ENCODE measurements around the gene PLEKHA4. TPM values are rescaled to one million over a fixed set of nuclear protein-coding genes. Genes with fewer than 3 reads are reported as not detected.

PLEKHA4 gene
- polyA plus RNA-seq, 1 donor (not counting 4 experiments of a cell fraction or from before 2014, with no cell fraction given) = 1.8 TPM

- FAIRE-seq = no peak
- Histone ChIP-seq H3K36me3 (ENCODE audit: control insufficient read depth in 2 of 2, extremely low read depth in 1 of 2, insufficient read depth in 2 of 2, low read length in 2 of 2) (no peaks in the 10 kb centered on the region), H3K4me1 (ENCODE audit: control insufficient read depth, extremely low read depth, insufficient read depth, low read length) (no peaks in the 10 kb centered on the region), H3K9me1 (ENCODE audit: control insufficient read depth, extremely low read depth, insufficient read depth, low read length) (no peaks in the 10 kb centered on the region), H4K20me1 (ENCODE audit: control insufficient read depth, extremely low read depth, insufficient read depth, low read length) (no peaks in the 10 kb centered on the region), H3K9ac (ENCODE audit: control insufficient read depth, extremely low read depth, insufficient read depth, low read length) (no peak overlapping the region), H3K4me3 (ENCODE audit: control insufficient read depth in 2 of 3, extremely low read depth in 1 of 3, insufficient read depth in 2 of 3, low read depth in 1 of 3, low read length in 3 of 3) (no peak overlapping the region), H3K4me2 (ENCODE audit: control insufficient read depth, extremely low read depth, insufficient read depth, low read depth, low read length) (no peak overlapping the region), H3K27ac (ENCODE audit: control insufficient read depth, insufficient read depth, low read length) (no peak overlapping the region), H3K9me3 (ENCODE audit: control insufficient read depth, low read depth, low read length) (no peaks in the 10 kb centered on the region), H3K27me3 (ENCODE audit: control insufficient read depth, extremely low read depth, insufficient read depth, low read length) (no peaks in the 10 kb centered on the region), H3K79me2 (ENCODE audit: control insufficient read depth, insufficient read depth, low read length) (no peaks in the 10 kb centered on the region), H2AFZ (ENCODE audit: control insufficient read depth, low read length) (no peak overlapping the region)
- no peak for DNase-seq (ENCODE audit: low read depth, low spot score)
- dilution Hi-C loops (cut with MboI; ENCODE audit: extremely low pct_ligation_motif_present, low sequenced_read_pairs) = no loop called here
- TF ChIP-seq EZH2 (IDR thresholded peaks at IDR 0.05; ENCODE audit: low read length) (no peak), CTCF (optimal IDR thresholded peaks at IDR 0.05 in 1 of 3, IDR thresholded peaks at IDR 0.05 in 1 of 3, conservative IDR thresholded peaks at IDR 0.05 in 1 of 3; ENCODE audit: extremely low read depth in 1 of 3, insufficient read depth in 2 of 3, low read length in 3 of 3) (no peak)
These were observed 8.5 kb downstream of the PLEKHA4 start for GRCh38 chr19:48859711-48860572.

GRCh38 chr19:48858984-48859710, 9.3 kb downstream of the PLEKHA4 start:
- no peaks in the 10 kb centered on the region for H3K79me2 ChIP-seq (ENCODE audit: control insufficient read depth, insufficient read depth, low read length)
- H3K27me3 ChIP-seq (ENCODE audit: control insufficient read depth, extremely low read depth, insufficient read depth, low read length) = no peaks in the 10 kb centered on the region
- H3K4me3 ChIP-seq (ENCODE audit: control insufficient read depth in 2 of 3, extremely low read depth in 1 of 3, insufficient read depth in 2 of 3, low read depth in 1 of 3, low read length in 3 of 3) = no peak overlapping the region
- no peak overlapping the region for H3K9ac ChIP-seq (ENCODE audit: control insufficient read depth, extremely low read depth, insufficient read depth, low read length)
- H3K4me1 ChIP-seq (ENCODE audit: control insufficient read depth, extremely low read depth, insufficient read depth, low read length) = no peaks in the 10 kb centered on the region
- TF ChIP-seq EZH2 (IDR thresholded peaks at IDR 0.05; ENCODE audit: low read length) (no peak), CTCF (optimal IDR thresholded peaks at IDR 0.05 in 1 of 3, IDR thresholded peaks at IDR 0.05 in 1 of 3, conservative IDR thresholded peaks at IDR 0.05 in 1 of 3; ENCODE audit: extremely low read depth in 1 of 3, insufficient read depth in 2 of 3, low read length in 3 of 3) (no peak)
- no peak overlapping the region for H3K4me2 ChIP-seq (ENCODE audit: control insufficient read depth, extremely low read depth, insufficient read depth, low read depth, low read length)
- H2AFZ ChIP-seq (ENCODE audit: control insufficient read depth, low read length) = no peak overlapping the region
- H3K27ac ChIP-seq (ENCODE audit: control insufficient read depth, insufficient read depth, low read length) = no peak overlapping the region
- H3K36me3 ChIP-seq (ENCODE audit: control insufficient read depth in 2 of 2, extremely low read depth in 1 of 2, insufficient read depth in 2 of 2, low read length in 2 of 2) = no peaks in the 10 kb centered on the region
- dilution Hi-C loops (cut with MboI; ENCODE audit: extremely low pct_ligation_motif_present, low sequenced_read_pairs) = no loop called here
- H4K20me1 ChIP-seq (ENCODE audit: control insufficient read depth, extremely low read depth, insufficient read depth, low read length) = no peaks in the 10 kb centered on the region
- DNase-seq (ENCODE audit: low read depth, low spot score) (no peak), FAIRE-seq (no peak)
- no peaks in the 10 kb centered on the region for H3K9me1 ChIP-seq (ENCODE audit: control insufficient read depth, extremely low read depth, insufficient read depth, low read length)
- H3K9me3 ChIP-seq (ENCODE audit: control insufficient read depth, low read depth, low read length) = no peaks in the 10 kb centered on the region
